NOMO-1 treated with DMSO at 0.1 percent for 48 hours (cell line): ENCODE data around the gene SIGMAR1.
A peak's percentile ranks its signal among the peaks of the same experiment; 100 is the strongest.

Experiments
- DNase-seq: peaks from one replicate; lab custom pipeline; 2025; ENCODE audit not compliant: unreplicated experiment; lab: John Stamatoyannopoulos, UW

SIGMAR1 gene

GRCh38 chr9:34606190-34606589 is 31.4 kb downstream of the SIGMAR1 start:
- DNase-seq = no peak

- DNase-seq = peak; percentile 75
Observed at GRCh38 chr9:34603610-34604231, 33.9 kb downstream of the SIGMAR1 start.

DNA sequence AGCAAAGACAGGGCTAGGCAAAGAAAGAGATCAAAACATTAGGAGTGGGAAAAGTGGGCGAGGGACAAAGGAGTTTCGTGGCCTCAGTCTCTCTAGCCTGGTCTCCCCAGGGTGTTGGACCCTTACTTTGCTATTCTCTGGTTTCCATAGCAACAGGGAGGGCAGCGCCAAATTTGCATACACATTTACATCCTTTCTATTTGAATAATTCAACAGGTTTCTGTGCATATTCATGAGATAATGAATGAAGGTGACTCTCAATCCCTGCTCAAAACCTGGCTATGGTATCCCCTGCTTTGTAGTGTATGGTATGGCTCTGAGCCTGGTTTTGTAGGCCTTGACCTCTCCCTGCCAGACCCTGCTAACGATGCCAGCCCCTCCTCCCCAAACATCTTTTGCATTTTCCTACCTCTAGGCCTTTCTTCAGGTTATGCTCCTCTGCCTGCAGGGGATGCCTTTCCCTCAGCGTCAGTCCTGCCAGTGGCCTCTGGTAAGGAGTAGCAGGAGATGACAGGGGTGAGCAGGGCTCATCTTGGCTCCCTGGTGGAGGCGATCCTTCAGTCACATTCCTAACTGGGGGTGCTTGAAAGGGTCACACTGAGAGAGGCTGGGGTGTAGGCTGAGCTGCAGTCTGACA is 35.5 kb downstream of the SIGMAR1 start:
- DNase-seq = no peak

- DNase-seq = no peak
Observed at GRCh38 chr9:34600908-34601307, 36.7 kb downstream of the SIGMAR1 start.

- DNase-seq = no peak
Observed at GRCh38 chr9:34599546-34599945, 38.0 kb downstream of the SIGMAR1 start.

DNA sequence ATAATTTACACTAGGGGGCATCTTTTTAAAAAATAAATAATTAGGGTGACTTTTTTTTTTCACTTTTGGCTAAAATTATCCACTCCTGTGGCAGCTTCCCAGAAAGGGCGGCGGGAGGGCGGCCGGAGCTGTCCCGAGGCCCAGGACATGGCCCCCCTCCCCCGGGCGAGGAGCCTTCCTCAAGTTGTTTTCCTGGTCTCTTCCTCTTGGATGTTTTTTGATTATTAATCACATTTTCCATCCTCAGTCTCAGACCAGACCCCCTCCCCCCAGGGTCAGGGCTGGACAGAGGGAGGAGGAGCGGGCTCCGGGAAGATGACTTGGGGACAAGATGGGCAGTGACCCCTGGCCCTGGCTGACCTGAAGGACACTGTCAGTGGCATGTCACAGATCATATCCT is 43.4 kb downstream of the SIGMAR1 start:
- DNase-seq = no peak

- no peak for DNase-seq
Observed at GRCh38 chr9:34592895-34593601, 44.5 kb downstream of the SIGMAR1 start.

DNA sequence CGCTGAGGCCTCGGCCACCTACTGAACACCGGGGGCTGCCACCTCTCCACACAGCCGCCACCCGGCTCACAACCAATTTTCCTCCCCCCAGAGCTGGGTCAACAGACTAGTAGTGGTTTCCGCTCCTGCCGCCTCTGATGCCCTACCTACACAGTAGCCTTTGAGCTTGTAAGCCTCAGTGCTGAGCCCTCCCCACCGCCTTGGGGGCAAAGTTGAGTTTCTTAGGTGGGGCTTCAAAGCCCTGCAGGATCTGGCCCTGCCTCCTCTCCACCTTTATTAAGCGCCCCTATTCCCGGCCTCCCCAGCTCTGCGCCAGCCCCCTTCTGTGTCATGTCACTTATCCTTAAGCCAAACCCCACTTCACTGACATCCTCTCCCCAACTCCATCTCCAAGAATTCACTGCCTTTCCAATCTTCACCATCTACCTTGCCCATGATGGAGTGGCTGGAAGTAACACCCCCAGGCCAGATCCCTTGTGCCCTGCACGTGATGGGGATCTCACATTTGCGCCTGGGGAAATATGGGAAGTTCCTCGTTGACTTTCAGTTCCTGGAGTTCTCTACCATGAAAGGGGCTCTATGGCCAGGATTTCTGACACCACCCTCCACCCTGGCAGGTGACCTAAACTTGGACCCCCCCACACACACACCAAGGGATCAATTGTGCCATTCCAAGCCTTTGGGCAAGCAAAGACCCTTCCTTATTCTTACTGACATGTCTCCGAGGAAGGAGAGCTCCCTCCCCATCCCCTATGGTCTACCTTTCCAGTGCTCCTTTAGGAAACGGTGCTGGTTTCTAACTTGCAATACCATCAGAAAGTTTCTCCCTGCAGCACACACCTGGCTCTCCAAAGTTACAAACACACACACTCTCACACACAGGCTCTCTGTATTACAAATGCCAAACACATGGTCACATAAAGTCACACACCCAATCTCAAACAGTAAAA is 45.4 kb downstream of the SIGMAR1 start:
- DNase-seq = peak; percentile 29

DNA sequence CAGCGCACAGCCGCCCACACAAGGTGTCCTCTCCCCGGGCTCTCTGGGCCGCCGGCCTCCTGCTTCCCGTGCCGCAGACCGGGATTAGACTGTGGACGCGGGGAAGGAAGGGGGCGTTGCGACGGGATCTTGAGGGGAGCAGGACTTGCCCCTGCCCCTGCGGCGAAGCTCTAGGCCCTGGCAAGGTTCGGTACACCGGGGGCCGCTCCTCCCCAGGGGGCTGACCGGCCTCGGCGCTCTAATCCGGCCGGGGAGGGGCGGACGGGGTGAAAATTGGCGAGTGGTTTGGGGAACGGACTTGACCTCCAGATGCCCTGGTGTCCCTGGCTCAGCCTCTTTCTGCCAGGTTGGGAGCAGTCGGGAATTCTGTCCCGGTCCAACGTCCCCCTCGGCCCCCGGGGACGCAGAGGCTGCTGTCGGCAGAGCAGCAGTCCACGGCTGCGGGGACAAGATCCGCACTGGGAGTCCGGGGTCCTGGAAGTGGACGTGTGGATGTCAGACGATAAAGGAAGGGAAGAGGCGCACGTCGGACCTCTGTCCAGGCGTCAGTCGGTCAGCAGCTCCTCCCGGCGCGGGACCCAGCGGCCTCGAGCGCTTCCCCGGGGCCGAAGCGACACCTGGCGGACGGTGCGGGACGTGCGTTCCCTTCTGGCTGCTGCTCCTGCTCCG is 46.2 kb downstream of the SIGMAR1 start:
- DNase-seq = peak; percentile 64

- DNase-seq = no peak
Observed at GRCh38 chr9:34590381-34591247, 47.0 kb downstream of the SIGMAR1 start.

GRCh38 chr9:34589636-34590380 is 47.8 kb downstream of the SIGMAR1 start, which contains the start of gene CNTFR:
Gene CNTFR, minus strand, starts transcription at chr9:34589724. Its CDS starts 20,743 bp downstream, at chr9:34568981.
- DNase-seq = no peak

GRCh38 chr9:34588671-34589635 is 48.6 kb downstream of the SIGMAR1 start:
- no peak for DNase-seq

DNA sequence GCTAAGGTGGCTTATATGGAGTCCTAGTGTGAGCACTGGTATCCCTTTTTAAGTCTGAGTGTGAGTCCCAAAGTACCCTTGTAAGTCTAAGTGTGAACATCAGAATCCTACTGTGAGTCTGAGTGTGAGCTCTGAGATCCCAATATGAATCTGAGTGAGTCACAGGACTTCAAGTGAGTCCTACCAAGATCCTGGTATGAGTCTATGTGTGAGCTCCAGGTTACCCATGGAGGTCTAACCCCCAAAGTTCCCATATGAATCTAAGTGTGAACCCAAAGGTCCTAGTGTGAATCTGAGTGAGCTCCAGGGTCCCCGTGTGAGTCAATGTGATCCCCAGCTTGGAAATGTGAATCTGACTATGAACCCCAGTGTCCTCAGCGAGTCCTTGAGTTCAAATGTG is 50.3 kb downstream of the SIGMAR1 start:
- DNase-seq = no peak

- DNase-seq = no peak
Observed at GRCh38 chr9:34585946-34586669, 51.5 kb downstream of the SIGMAR1 start.

- DNase-seq = no peak
Observed at GRCh38 chr9:34584970-34585369, 52.6 kb downstream of the SIGMAR1 start.
